ENCODE measurements around the gene RWDD2A. TPM values are rescaled to one million over a fixed set of nuclear protein-coding genes. Genes with fewer than 3 reads are reported as not detected.

Gene RWDD2A
- total and polyA plus RNA-seq, 2 of the 4 experiments (the other 2 are of a cell fraction), result 3.9 to 4.1 TPM

GRCh38 chr6:83202031-83202430 is 8.9 kb downstream of the RWDD2A start:
- Histone ChIP-seq H3K23ac (ENCODE audit: low read depth, low read length) (no peak overlapping the region), H3K4me1 (ENCODE audit: control insufficient read depth, insufficient read depth, low read length) (peaks cover 15% of the 10 kb centered on the region), H3K9ac (ENCODE audit: low read depth, low read length) (no peak overlapping the region), H4K91ac (ENCODE audit: insufficient read depth, low read depth, low read length) (no peak overlapping the region), H2AFZ (replicated peaks; ENCODE audit: low read length, poor library complexity) (no peak overlapping the region), H2AK5ac (ENCODE audit: low read depth, low read length) (no peak overlapping the region), H3K9me3 (ENCODE audit: control insufficient read depth, insufficient read depth, low read length) (no peaks in the 10 kb centered on the region), H2AK9ac (replicated peaks; ENCODE audit: low read depth, low read length, poor library complexity) (no peak overlapping the region), H3K4me3 (ENCODE audit: insufficient read depth, low read depth, low read length) (no peak overlapping the region), H3K14ac (replicated peaks; ENCODE audit: low read depth, low read length) (no peak overlapping the region), H3K27ac (ENCODE audit: insufficient read depth, low read length) (no peak overlapping the region), H4K20me1 (ENCODE audit: insufficient read depth, low read length) (no peaks in the 10 kb centered on the region), H3K27me3 (ENCODE audit: control insufficient read depth, insufficient read depth, low read length) (no peaks in the 10 kb centered on the region), H2BK120ac (ENCODE audit: low read depth, low read length) (no peak overlapping the region), H3K9me1 (ENCODE audit: insufficient read depth, low read length) (peaks cover 10% of the 10 kb centered on the region), H3K18ac (ENCODE audit: low read depth, low read length) (no peak overlapping the region), H4K5ac (ENCODE audit: low read depth, low read length) (no peak overlapping the region), H4K8ac (ENCODE audit: low read depth in 2 of 2, low read length in 2 of 2) (no peak overlapping the region), H2BK5ac (ENCODE audit: low read depth, low read length, poor library complexity, severe bottlenecking) (no peak overlapping the region), H2BK20ac (ENCODE audit: low read depth, low read length) (no peak overlapping the region), H3K79me1 (ENCODE audit: low read depth in 1 of 2, low read length in 2 of 2) (peaks cover 4 to 5% of the 10 kb centered on the region in 2 experiments; a peak in 1 of 4 replicates), H3K56ac (ENCODE audit: extremely low read depth, insufficient read depth, low read length) (no peak overlapping the region), H3K36me3 (ENCODE audit: control insufficient read depth, insufficient read depth, low read length) (peaks cover 5% of the 10 kb centered on the region), H2BK15ac (ENCODE audit: low read depth, low read length) (no peak overlapping the region), H3K4ac (ENCODE audit: low read depth, low read length) (no peak overlapping the region), H3K4me2 (ENCODE audit: low read depth, low read length) (no peak overlapping the region)
- dilution Hi-C loops (cut with HindIII; ENCODE audit: low sequenced_read_pairs, unreplicated experiment) (loop anchor here (25.0 kb wide), 1 partner anchor 310 kb away; the partner anchor contains the start of gene PRSS35), intact Hi-C loops (cut with micrococcal nuclease) (no loop called here), in situ Hi-C loops (cut with MboI; ENCODE audit: low sequenced_read_pairs) (no loop called here)
- DNase-seq, result no peak
- BruUV-seq (replicated peaks), result no TSS peak
- ChIA-PET CTCF (no interaction called here), POLR2A (ENCODE audit: unreplicated experiment) (no interaction called here)
- no peak for TF ChIP-seq SMC3 (IDR thresholded peaks at IDR 0.05; ENCODE audit: low read depth, low read length)
- no peak for TF ChIP-seq BHLHE40 (IDR thresholded peaks at IDR 0.05; ENCODE audit: low read depth, low read length)
- no peak for TF ChIP-seq CEBPB (IDR thresholded peaks at IDR 0.05; ENCODE audit: low read depth, low read length)
- no peak for TF ChIP-seq RAD21 (IDR thresholded peaks at IDR 0.05; ENCODE audit: low read length)
- no peak for TF ChIP-seq CTCF (conservative IDR thresholded peaks at IDR 0.05; ENCODE audit: low read depth, low read length)
- no peak for TF ChIP-seq POLR2A (IDR thresholded peaks at IDR 0.05; ENCODE audit: low read depth, low read length)
- no peak for TF ChIP-seq MXI1 (IDR thresholded peaks at IDR 0.05; ENCODE audit: borderline replicate concordance, low read depth, low read length)
- TF ChIP-seq FOS (IDR thresholded peaks at IDR 0.05; ENCODE audit: low read depth, low read length), result no peak
- no peak for TF ChIP-seq CHD1 (IDR thresholded peaks at IDR 0.05; ENCODE audit: low read depth, low read length)
- no peak for TF ChIP-seq USF2 (IDR thresholded peaks at IDR 0.05; ENCODE audit: low read depth, low read length)
- TF ChIP-seq MAZ (IDR thresholded peaks at IDR 0.05; ENCODE audit: borderline replicate concordance, low read depth, low read length), result no peak
- no peak for TF ChIP-seq RCOR1 (IDR thresholded peaks at IDR 0.05; ENCODE audit: insufficient replicate concordance, low read length)
- no peak for TF ChIP-seq MAFK (IDR thresholded peaks at IDR 0.05; ENCODE audit: low read depth, low read length)
- TF ChIP-seq RFX5 (IDR thresholded peaks at IDR 0.05; ENCODE audit: low read depth, low read length), result no peak
- TF ChIP-seq NFE2L2 (IDR thresholded peaks at IDR 0.05; ENCODE audit: low read depth, low read length), result no peak
- no peak for TF ChIP-seq ELK1 (IDR thresholded peaks at IDR 0.05; ENCODE audit: borderline replicate concordance, low read depth, low read length)
- WGBS, 2 experiments (ENCODE audit: extremely low coverage in 2 of 2, insufficient read length in 1 of 2), result no CpG with 5 or more reads among the region's 4 CpGs
- ATAC-seq (ENCODE audit: low read depth), result no peak

Data from IMR-90 (cell line).